Hepatocyte (in vitro differentiated cells): ENCODE data around the gene TMCO5A.

Experiments
- CTCF ChIP-seq: fragments of 200-600 bp; sonication (generic); IDR thresholded peaks from 2 replicates; pipeline ENCODE4 v1.5.1; 2016; ENCODE audit warnings: antibody characterized with exemption, mild to moderate bottlenecking; ENCODE audit not compliant: poor library complexity
- EZH2 ChIP-seq: fragments of 200-600 bp; sonication (generic); IDR thresholded peaks from 2 replicates; pipeline ENCODE4 v1.6.1; 2016; ENCODE audit warnings: antibody characterized with exemption, mild to moderate bottlenecking, borderline replicate concordance

GRCh38 chr15:37900326-37901221, 33.9 kb upstream of the TMCO5A start:
- no peak for TF ChIP-seq CTCF
- TF ChIP-seq EZH2, result no peak
